ENCODE measurements around the gene SMARCE1.
A peak's percentile ranks its signal among the peaks of the same experiment; 100 is the strongest.

Gene SMARCE1

GRCh38 chr17:40647624-40648383 lies at the start of gene SMARCE1:
SMARCE1 (minus strand) TSS chr17:40647818; CDS start chr17:40645802, 2,016 bp downstream.
- peak; percentile 48 to 60 (median 56) for DNase-seq (ENCODE audit: low read depth in 2 of 3, low spot score in 2 of 3)

GRCh38 chr17:40697297-40697696 lies 49.7 kb upstream of the SMARCE1 start:
- no peak for DNase-seq (ENCODE audit: low read depth in 2 of 3, low spot score in 2 of 3)

GRCh38 chr17:40696651-40697072 lies 49.0 kb upstream of the SMARCE1 start:
- no peak for DNase-seq (ENCODE audit: low read depth in 2 of 3, low spot score in 2 of 3)

- no peak for DNase-seq (ENCODE audit: low read depth in 2 of 3, low spot score in 2 of 3)
Observed at GRCh38 chr17:40695874-40696472, 48.4 kb upstream of the SMARCE1 start.

- DNase-seq (ENCODE audit: low read depth in 2 of 3, low spot score in 2 of 3), result no peak
Observed at GRCh38 chr17:40694584-40694983, 47.0 kb upstream of the SMARCE1 start.

GRCh38 chr17:40687106-40687505 lies 39.5 kb upstream of the SMARCE1 start:
- no peak for DNase-seq (ENCODE audit: low read depth in 2 of 3, low spot score in 2 of 3)

- no peak for DNase-seq (ENCODE audit: low read depth in 2 of 3, low spot score in 2 of 3)
Observed at GRCh38 chr17:40686192-40686591, 38.6 kb upstream of the SMARCE1 start.

- no peak for DNase-seq (ENCODE audit: low read depth in 2 of 3, low spot score in 2 of 3)
Observed at GRCh38 chr17:40680998-40681397, 33.4 kb upstream of the SMARCE1 start.

- DNase-seq (ENCODE audit: low read depth in 2 of 3, low spot score in 2 of 3), result no peak
Observed at GRCh38 chr17:40679523-40679907, 31.9 kb upstream of the SMARCE1 start.

GRCh38 chr17:40678902-40679522 lies 31.4 kb upstream of the SMARCE1 start:
- no peak for DNase-seq (ENCODE audit: low read depth in 2 of 3, low spot score in 2 of 3)

GRCh38 chr17:40675905-40676304 lies 28.3 kb upstream of the SMARCE1 start:
- no peak for DNase-seq (ENCODE audit: low read depth in 2 of 3, low spot score in 2 of 3)

- no peak for DNase-seq (ENCODE audit: low read depth in 2 of 3, low spot score in 2 of 3)
Observed at GRCh38 chr17:40672654-40673053, 25.0 kb upstream of the SMARCE1 start.

- DNase-seq (ENCODE audit: low read depth in 2 of 3, low spot score in 2 of 3), result no peak
Observed at GRCh38 chr17:40671282-40671681, 23.7 kb upstream of the SMARCE1 start.

GRCh38 chr17:40666331-40666730 lies 18.7 kb upstream of the SMARCE1 start:
- no peak for DNase-seq (ENCODE audit: low read depth in 2 of 3, low spot score in 2 of 3)

GRCh38 chr17:40664582-40665333 lies 17.1 kb upstream of the SMARCE1 start, which contains the start of gene KRT222:
KRT222 (minus strand) TSS chr17:40665177; CDS start chr17:40665099, 78 bp downstream.
- DNase-seq (ENCODE audit: low read depth in 2 of 3, low spot score in 2 of 3), result no peak

GRCh38 chr17:40663252-40663651 lies 15.6 kb upstream of the SMARCE1 start:
- no peak for DNase-seq (ENCODE audit: low read depth in 2 of 3, low spot score in 2 of 3)

GRCh38 chr17:40659911-40660310 lies 12.3 kb upstream of the SMARCE1 start:
- DNase-seq (ENCODE audit: low read depth in 2 of 3, low spot score in 2 of 3), result no peak

GRCh38 chr17:40658396-40658795 lies 10.8 kb upstream of the SMARCE1 start:
- no peak for DNase-seq (ENCODE audit: low read depth in 2 of 3, low spot score in 2 of 3)

- DNase-seq (ENCODE audit: low read depth in 2 of 3, low spot score in 2 of 3), result no peak
Observed at GRCh38 chr17:40651939-40652338, 4.3 kb upstream of the SMARCE1 start.

- DNase-seq (ENCODE audit: low read depth in 2 of 3, low spot score in 2 of 3), result no peak
Observed at GRCh38 chr17:40648384-40648968, 858 bp upstream of the SMARCE1 start.
